Sigmoid colon (tissue), 4 donors: ENCODE data around the gene ACSL6.

Experiments used
- EP300 ChIP-seq, 4 donors: sonication (generic); formaldehyde crosslinking; IDR thresholded peaks; one replicate each; pipeline ENCODE4 v1.6.1; 2017; ENCODE audit warnings: antibody characterized with exemption in 4 of 4
- POLR2A ChIP-seq, 2 donors: fragments of 450-650 bp; IDR thresholded peaks; one replicate each; pipeline ENCODE4 v1.6.1; 2016; ENCODE audit warnings: antibody characterized with exemption in 2 of 2, mild to moderate bottlenecking in 2 of 2, moderate library complexity in 2 of 2
- TF ChIP-seq, protein P1 (sequence below), 4 experiments: fragments of 450-650 bp in 3 of 4; fragments of 200-600 bp in 1 of 4; IDR thresholded peaks; one replicate each; pipeline ENCODE4 v1.5.1; 2016 to 2019; ENCODE audit warnings: antibody characterized with exemption in 4 of 4, mild to moderate bottlenecking in 3 of 4, moderate library complexity in 2 of 4

DNA sequence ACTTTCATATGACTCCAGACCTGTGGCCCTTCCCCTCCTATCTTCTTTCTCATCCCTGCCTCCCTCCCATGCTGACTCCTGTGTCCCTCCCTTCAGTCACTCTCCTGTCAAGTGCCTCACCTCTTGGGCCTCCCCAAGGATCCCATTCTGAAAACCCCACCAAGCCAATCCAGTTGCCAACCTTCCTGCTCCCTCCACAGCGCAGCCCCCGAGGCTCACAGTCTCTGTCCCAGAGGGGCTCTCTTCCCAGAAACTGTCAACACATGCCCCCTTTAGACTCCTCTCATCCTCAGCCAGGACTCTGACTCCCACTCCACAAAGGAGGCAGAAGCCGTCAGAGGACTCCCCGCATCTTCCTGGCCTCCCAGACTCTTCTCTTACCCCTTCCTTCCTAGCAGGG, 30.8 kb downstream of the ACSL6 start:
- TF ChIP-seq EP300 (IDR thresholded peaks at IDR 0.05) (no peak), POLR2A (IDR thresholded peaks at IDR 0.05) (no peak)
- TF ChIP-seq, protein P1, sequence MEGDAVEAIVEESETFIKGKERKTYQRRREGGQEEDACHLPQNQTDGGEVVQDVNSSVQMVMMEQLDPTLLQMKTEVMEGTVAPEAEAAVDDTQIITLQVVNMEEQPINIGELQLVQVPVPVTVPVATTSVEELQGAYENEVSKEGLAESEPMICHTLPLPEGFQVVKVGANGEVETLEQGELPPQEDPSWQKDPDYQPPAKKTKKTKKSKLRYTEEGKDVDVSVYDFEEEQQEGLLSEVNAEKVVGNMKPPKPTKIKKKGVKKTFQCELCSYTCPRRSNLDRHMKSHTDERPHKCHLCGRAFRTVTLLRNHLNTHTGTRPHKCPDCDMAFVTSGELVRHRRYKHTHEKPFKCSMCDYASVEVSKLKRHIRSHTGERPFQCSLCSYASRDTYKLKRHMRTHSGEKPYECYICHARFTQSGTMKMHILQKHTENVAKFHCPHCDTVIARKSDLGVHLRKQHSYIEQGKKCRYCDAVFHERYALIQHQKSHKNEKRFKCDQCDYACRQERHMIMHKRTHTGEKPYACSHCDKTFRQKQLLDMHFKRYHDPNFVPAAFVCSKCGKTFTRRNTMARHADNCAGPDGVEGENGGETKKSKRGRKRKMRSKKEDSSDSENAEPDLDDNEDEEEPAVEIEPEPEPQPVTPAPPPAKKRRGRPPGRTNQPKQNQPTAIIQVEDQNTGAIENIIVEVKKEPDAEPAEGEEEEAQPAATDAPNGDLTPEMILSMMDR (IDR thresholded peaks at IDR 0.05): no peak
